ENCODE results near the gene HEG1.

The HEG1 gene

DNA sequence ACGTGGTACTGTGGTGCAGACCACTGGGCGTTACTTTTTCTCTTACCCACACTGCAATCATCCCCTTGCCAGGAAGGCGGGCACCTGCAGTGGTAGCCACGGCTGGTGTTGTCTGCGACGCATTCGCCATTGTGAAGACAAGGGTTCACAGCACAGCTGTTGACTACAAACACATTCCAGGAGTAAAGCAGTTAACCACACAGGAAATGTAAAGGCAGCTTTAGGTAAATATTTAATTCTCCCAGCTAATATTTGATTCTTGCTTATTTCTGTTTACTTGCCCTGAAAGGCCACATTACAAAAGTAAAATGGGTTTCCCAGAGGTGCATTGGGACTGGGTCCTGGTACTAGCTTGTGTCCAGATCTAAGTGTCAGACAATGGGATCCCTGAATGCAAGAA is 45.4 kb downstream of the HEG1 start:
- no peak for DNase-seq

GRCh38 chr3:125008766-125009165 is 47.0 kb downstream of the HEG1 start:
- DNase-seq: no peak

DNA sequence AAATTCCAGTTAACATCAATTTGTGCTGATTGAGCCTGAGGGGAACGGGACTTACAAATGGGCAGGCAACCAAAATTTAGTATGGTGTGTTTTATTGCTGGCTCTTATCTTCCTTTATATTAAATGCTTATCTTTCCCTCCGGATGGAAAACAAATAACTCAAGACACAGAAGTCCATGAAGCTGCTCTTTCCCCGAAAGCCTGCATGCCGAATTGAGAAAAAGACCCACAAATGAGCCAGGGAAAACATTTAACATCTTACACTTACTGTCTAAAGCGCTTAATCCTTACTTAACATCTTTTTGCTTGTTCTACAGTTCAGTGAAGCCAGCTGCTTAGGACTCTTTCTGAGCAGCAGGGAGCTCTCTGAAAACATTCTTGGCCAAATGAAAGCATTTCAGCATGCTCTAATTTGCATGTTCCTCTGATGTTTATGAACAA is 49.5 kb downstream of the HEG1 start:
- no peak for DNase-seq

- no peak for DNase-seq
Observed at GRCh38 chr3:125005676-125006075, 50.1 kb downstream of the HEG1 start.

DNA sequence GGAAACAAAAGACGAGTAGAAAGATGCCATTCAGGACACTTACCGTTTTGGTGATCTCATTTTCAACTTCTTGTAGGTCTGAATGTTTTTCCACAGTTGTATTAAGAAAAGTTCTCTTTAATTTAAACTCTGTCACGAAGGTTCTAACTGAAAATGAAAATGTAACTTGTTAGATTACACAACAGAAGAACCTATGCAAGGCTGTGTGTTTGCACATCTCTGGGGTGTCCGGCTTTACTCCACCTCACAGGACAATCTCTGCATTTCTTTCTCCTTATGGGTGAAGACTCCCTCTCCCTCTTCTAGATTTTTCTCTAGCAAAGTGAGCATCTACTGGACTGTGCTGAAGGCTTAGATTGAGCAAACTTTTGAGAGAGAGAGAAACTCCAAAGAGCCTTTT is 50.6 kb downstream of the HEG1 start:
- no peak for DNase-seq

DNA sequence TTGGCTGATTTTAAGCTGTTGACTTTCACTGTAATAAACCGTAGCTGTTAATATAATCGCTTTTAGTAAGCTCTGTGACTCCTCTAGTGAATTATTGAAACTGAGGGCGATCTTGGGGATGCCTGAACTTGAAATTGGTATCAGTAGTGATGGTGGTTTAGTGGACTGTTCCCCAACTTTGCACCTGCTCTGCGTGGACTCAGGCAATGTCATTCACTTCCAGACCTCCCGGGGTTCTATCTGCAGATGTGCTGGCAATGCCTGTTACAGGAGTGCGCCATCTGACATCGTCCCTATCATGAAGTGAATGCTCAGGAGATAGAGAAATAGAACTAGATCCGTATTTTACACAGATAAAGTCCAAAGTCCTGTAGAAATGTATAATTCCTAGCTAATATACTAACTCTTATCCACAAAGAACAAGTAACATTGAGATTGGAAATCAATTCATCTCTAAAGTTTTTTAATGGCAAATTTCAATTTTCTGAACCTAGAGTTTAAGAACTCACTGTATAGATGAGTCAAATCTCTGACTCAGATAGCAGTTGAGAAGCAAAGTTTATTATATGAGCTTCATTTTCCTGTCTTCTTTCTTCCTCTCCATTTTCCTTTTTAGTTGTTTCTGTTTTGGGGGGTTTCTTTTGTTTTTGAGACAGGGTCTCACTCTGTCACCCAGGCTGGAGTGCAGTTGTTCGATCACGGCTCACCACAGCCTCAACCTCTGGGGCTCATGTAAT is 51.8 kb downstream of the HEG1 start:
- no peak for DNase-seq

DNA sequence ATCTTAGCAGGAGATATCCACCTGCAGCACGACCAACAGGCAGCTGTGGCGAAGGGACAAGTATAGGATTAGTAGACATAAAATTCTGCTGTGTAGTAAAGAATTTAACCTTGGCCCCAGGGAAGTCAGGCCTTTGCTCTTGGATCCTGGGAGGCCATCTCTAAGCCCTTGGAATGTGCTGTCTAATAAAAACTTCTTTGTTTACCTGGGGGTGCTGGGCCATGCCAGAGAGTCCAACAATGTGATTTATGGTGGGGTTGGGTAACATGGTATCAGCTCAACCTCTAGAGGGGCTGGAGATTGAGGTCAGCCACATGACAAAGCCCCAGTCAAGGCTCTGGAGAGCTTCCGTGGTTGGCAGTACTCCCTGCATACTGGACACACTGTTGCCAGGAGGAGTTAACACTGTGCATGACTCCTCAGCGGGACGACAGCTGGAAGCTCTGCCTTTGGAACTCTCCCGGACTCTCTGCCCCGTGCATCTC is 52.4 kb downstream of the HEG1 start:
- no peak for DNase-seq

DNA sequence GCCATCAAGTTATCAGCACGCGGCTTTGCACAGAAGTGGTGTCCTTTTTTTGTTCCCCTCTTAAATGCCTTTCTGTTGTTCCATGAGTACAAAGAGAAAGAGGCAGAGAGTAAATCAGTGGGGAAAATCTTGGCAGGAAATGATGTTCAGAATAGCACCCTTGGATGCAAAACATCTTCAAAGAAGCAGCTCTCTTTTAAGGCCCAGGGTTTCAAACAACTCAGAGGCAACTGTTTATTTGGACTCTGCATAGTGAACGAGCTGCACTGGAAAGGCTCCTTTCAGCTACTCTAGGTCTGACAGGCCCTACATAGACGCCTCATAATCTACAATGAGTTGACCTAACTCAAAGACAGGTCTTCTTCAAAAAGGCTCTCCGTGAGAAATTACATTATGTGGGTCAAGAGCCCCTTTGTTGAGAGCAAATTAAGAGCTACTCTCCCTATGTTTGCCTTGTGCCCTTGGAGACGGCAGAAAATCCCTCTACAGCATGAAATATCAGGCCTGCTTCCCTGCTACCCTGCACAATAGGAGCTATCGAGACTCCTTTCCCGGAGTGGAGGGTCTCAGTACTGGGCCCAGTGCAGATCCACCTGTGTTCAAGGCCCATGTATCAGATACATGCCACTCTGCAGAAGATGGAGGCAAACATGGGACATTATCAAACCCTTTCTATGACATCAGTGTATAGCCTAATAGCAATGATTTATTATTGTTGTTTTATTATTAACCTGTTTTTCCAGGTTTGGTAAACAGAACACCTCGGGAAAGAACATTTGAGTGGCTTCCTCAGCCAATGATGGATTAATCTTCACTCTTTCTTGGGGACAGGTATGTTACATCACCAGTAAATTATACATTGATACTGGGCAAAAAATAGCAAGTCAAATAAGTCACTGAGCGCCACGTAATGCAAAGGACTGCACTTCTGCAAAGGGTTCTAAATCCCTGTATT is 53.1 kb downstream of the HEG1 start:
- DNase-seq: no peak

DNA sequence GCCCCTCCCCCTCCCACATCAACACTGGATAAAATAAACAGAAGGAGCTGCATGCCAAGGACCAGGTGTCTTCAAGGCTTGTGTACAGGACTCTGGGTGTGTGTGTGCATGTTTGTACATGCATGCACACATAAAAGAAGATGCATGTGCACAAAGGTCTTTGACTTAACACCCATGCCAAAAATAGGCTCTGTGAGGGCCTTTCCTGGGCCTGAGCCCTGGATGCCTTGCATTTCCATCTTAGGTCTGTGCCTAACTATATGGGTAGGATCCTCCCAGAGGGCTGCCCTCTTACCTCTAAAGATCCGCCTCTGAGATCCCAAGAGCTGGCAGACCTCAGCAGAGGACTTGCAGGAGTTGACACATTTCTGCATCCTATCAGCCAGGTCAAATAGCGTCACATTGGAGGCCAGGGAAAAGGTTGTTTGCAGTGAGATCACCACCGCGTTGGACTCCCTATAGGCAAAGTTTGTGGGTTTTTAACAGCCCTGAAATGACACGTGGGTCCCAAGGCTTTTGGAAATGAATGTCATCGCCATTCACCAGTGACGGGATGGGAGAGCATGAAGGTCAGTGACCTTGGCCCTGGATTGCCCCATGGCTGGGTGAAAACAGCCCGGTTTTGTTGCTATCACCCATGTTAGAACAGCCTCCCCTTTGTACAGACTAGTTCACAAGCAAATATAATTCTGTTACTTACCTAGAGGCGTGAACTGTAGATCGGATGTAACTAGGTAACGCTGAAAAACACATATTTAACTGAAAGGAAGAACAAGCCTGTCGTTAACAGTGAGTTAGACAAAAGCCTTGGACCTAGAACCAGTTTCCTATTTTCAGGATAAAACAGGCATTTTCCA is 54.0 kb downstream of the HEG1 start:
- no peak for DNase-seq

DNA sequence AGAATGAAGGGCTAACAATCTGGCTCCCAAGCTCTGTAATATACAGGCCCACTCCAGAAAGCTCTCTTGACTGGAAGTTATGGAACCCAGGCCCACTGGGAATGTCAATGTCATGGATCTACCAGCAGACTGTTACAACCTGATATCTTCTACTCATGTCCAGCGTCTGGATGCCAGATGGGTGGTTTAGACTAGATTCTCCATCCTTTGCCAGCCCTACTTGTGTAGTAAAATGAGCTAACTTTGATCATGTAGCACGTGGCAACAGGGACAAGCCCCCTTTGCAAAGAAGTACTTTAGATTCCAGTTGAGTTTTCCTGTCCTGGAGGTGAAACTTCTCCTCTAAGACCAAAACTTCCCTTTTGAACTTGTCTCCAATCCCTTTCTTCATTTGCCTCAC is 55.1 kb downstream of the HEG1 start:
- DNase-seq: no peak

DNA sequence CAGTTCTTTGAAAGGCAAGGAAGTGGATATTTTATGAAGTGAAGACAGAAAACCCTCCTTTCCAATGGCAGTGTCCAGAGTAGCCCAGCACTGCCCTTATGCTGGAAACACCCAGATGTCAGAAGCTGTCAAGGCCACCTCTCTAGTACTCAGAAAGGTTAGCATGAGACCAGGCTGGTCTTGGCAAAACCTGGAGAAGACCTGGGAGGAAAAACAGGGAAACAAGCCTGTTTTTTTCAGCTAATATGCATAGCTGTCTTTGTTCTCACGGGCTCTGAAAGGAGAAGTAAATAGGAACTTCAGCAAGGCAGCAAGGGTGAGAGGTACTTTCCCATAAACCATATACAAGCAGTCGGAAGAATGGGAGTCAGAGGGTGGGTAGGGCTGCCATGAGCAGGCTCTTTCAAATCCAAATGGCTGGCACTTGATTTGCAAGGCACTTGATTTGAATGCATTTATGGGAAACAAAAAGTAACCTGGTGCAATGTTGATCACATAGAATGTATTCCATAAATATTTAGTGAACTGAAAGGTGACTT is 55.8 kb downstream of the HEG1 start:
- no peak for DNase-seq

- no peak for DNase-seq
Observed at GRCh38 chr3:124999317-124999716, 56.5 kb downstream of the HEG1 start.

DNA sequence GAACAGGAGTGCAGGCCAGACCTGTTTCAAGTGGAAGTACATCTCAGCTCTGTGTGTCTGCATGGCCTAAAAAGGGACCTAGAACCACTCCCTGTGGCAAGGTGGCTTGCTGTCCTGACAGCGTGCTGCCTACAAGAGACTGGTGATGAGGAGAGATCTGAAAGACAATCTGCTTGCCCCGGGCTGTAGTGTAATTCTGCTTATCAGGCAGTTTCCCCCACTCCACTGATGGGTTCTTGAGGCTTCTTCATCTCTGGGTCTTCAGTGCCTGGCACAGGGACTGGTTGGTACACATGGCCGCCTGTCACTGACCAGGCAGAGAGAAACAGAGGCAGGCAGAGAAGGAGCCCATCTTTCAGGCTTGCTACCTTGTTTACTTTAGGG is 57.6 kb downstream of the HEG1 start:
- no peak for DNase-seq

DNA sequence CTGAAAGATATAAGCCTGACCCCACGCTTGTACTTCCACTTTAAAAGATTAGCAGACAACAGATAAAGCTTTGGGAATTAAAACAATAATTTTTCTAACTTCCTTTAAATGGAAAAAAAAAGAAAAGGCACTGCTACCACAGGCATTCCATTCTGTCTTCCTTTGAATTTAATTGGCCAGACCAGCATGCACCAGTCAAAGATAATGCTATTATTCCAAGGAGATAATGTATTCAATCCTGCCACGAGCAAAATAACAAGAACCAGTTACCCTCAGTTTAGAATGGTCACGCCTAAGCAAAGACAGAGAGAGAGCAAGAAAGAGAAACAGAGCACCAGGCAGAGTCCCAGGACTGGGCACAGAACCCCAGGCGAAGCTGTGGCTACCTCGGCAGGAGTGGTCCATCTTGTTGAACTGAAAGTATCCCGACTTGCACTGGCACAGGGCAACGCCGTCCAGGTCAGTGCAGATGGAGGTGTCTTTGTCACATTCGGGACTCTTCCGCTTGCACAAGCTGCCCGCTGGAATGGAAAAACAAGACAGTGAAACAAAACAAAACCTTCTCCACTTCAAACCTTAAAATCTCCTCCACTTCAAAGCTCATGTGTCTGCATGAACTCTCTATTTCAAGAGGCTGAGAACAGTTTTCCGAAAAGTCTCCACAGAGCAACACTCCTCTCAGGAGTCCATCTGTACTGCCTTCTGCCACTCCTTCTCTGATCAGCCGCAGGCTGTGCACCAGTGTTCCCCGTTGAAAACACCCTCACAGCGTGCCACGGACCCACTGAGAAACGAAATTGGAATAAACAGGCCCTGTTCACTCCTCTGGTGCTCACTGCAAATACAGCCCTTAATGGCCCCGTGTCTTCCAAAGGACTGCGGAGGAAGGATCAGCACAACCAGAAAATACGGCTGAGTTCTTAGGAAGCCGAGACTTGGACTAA is 58.2 kb downstream of the HEG1 start:
- DNase-seq: no peak

- peak; percentile 67 to 78 for DNase-seq
Observed at GRCh38 chr3:124995460-124995994, 60.3 kb downstream of the HEG1 start.

GRCh38 chr3:124993466-124993865 is 62.3 kb downstream of the HEG1 start:
- DNase-seq: no peak

GRCh38 chr3:124992041-124992440 is 63.8 kb downstream of the HEG1 start:
- DNase-seq: no peak

DNA sequence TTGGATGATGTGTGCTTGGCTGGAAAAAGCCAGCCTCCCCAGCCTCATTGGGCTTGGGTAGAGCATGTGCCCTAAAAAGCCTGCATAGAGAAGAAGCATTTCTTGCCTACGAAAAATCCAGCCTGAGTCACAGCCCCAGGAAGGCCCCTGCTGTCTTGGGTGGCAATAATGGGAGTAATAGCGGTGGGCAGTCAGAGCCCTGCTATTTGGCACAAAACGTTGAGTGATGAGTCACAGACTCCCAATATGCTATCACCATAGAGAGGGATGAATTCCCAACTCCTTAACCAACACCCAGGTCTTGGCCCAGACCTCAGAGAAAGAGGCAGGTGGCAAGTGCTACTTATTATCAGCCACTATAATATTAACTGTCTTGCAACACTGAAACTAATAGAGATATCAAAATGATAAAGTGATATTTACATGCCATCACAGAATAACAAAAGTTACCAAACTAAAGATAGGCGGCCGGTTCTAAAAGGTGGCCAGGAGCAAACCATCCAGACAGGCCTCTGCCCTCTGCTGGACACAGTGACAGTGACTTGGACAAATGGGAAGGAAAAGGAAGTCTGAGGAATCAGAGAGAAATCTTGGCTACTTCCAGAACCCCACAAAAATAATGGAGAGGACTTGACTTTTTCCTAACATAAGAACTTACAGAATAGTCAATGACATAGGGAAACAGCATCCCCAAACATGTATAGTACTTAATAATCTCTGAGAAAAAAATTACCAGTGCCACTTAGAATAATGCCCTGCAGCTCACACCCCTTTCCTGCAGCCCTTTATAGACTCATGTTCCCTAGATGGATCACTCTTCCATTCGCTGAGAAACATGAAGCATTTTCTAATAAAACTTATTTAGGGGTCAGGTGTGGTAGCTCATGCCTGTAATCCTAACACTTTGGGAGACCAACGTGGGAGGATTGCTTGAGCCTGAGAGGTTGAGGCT is 69.3 kb downstream of the HEG1 start:
- DNase-seq: peak in 1 of 2 experiments; percentile 28

DNA sequence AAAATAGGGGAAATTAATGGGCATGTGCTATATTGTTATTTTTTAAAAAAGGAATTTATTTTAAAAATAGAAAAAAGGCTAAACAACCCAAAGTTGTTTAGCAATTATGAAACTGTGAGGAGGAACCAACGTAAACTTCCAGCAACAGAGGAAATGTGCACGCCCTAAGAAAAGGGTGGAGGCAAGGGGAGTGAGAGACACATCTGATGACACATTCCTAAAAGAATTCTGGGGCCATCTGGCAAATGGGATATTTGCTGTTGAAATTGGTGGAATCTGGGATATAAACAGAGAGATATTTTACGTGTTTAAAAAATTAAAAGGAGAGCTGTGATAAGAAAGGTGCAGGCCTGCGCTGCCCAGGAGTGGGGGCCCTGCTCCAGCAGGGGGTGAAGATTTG is 70.4 kb downstream of the HEG1 start:
- DNase-seq: no peak

DNA sequence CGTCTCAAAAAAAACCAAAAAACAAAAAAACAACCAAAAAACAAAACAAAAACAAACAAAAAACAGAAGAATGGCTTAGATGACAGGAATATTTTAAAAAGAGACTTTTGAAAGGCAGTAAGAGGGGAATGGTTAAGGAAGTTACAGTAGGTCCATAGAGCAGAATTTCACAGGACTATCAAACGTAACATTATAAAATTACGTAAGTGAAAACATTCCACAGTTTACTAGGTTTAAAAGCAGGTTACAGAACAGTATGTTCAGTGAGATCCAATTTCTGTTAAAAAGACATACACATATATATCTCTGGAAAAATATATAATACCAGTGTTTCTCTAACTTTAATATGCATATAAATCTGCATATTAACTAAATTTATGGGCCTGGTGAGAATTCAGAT is 71.0 kb downstream of the HEG1 start:
- DNase-seq: no peak
